OCI-LY1 (cell line): ENCODE measurements around the gene TGFBR2.

Experiments
- EZH2 ChIP-seq: fragments of 200-600 bp; sonication (generic), shearing (Covaris generic); IDR thresholded peaks from 2 replicates; pipeline ENCODE4 v1.8.0; 2017; ENCODE audit warnings: borderline replicate concordance, mixed run types, mild to moderate bottlenecking, antibody characterized with exemption, low read length, moderate library complexity, mixed read lengths
- TF ChIP-seq, protein P1 (sequence below): fragments of 200-600 bp; sonication (generic), shearing (Covaris generic); IDR thresholded peaks from 2 replicates; pipeline ENCODE4 v1.5.1; 2017; ENCODE audit warnings: mild to moderate bottlenecking, antibody characterized with exemption, low read length, moderate library complexity, mixed read lengths

GRCh38 chr3:30642849-30643361 is 36.5 kb downstream of the TGFBR2 start:
- TF ChIP-seq, protein P1, sequence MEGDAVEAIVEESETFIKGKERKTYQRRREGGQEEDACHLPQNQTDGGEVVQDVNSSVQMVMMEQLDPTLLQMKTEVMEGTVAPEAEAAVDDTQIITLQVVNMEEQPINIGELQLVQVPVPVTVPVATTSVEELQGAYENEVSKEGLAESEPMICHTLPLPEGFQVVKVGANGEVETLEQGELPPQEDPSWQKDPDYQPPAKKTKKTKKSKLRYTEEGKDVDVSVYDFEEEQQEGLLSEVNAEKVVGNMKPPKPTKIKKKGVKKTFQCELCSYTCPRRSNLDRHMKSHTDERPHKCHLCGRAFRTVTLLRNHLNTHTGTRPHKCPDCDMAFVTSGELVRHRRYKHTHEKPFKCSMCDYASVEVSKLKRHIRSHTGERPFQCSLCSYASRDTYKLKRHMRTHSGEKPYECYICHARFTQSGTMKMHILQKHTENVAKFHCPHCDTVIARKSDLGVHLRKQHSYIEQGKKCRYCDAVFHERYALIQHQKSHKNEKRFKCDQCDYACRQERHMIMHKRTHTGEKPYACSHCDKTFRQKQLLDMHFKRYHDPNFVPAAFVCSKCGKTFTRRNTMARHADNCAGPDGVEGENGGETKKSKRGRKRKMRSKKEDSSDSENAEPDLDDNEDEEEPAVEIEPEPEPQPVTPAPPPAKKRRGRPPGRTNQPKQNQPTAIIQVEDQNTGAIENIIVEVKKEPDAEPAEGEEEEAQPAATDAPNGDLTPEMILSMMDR, result peak; percentile 14; the same call in 1 of the 2 replicates
- TF ChIP-seq EZH2, result no peak
